Karpas-422 (cell line): ENCODE data around the gene TCFL5. TPM values are rescaled to one million over a fixed set of nuclear protein-coding genes. Genes with fewer than 3 reads are reported as not detected.

ENCODE experiments used
- DNase-seq: peaks from one replicate; pipeline ENCODE4 v3.0.0-alpha.2; 2015
- H2AFZ ChIP-seq: fragments of 200-600 bp; sonication (generic); 2 replicates; pipeline ENCODE4 v1.6.1; 2014; ENCODE audit warnings: antibody characterized with exemption, low read length, mixed read lengths
- H3K27ac ChIP-seq: fragments of 200-600 bp; sonication (generic); 2 replicates; pipeline ENCODE4 v1.5.1; 2014; ENCODE audit warnings: mild to moderate bottlenecking, low read length, moderate library complexity
- H3K27me3 ChIP-seq: fragments of 200-600 bp; sonication (generic); 2 replicates; pipeline ENCODE4 v1.6.1; 2014; ENCODE audit warnings: low read length, mixed read lengths
- H3K36me3 ChIP-seq: fragments of 200-600 bp; sonication (generic); 2 replicates; pipeline ENCODE4 v1.6.1; 2014; ENCODE audit warnings: low read length, mixed read lengths; ENCODE audit not compliant: insufficient read depth
- H3K4me1 ChIP-seq: fragments of 200-600 bp; sonication (generic); 2 replicates; pipeline ENCODE4 v1.6.1; 2014; ENCODE audit warnings: mild to moderate bottlenecking, low read length, mixed read lengths
- H3K4me2 ChIP-seq: fragments of 200-600 bp; sonication (generic); 2 replicates; pipeline ENCODE4 v1.6.1; 2014; ENCODE audit warnings: low read length, low read depth, mild to moderate bottlenecking; ENCODE audit not compliant: poor library complexity, severe bottlenecking
- H3K4me3 ChIP-seq: fragments of 200-600 bp; sonication (generic); 2 replicates; pipeline ENCODE4 v1.5.1; 2014; ENCODE audit warnings: mild to moderate bottlenecking, antibody characterized with exemption, low read length, mixed read lengths
- H3K79me2 ChIP-seq: fragments of 200-600 bp; sonication (generic); 2 replicates; pipeline ENCODE4 v1.6.1; 2014; ENCODE audit warnings: mild to moderate bottlenecking, low read length, mixed read lengths
- H3K9ac ChIP-seq: fragments of 200-600 bp; sonication (generic); 2 replicates; pipeline ENCODE4 v1.6.0; 2014; ENCODE audit warnings: low read length
- H3K9me2 ChIP-seq: fragments of 200-600 bp; sonication (generic), shearing (Covaris generic); replicated peaks from 2 replicates; pipeline ENCODE4 v1.6.0; 2014; ENCODE audit warnings: mild to moderate bottlenecking, low read length, moderate library complexity; ENCODE audit not compliant: insufficient read depth
- H3K9me3 ChIP-seq: fragments of 300-700, 200-600 bp; sonication (generic); 2 replicates; pipeline ENCODE4 v1.6.1; 2014; ENCODE audit warnings: low read length, mixed read lengths
- H4K20me1 ChIP-seq: fragments of 200-600 bp; sonication (generic); 2 replicates; pipeline ENCODE4 v1.6.1; 2014; ENCODE audit warnings: mild to moderate bottlenecking, antibody characterized with exemption, low read length, low read depth; ENCODE audit not compliant: insufficient read depth
- total RNA-seq: library from RNA; depleted of rRNA; stranded (reverse); fragments of >200 nt; shearing (Covaris generic); gene quantifications from 2 replicates; pipeline ENCODE4 v1.2.3, GENCODE V29; 2014; ENCODE audit warnings: low replicate concordance

The TCFL5 gene
- total RNA-seq, 1 experiment from 2014 or later = 11.5 TPM

DNA sequence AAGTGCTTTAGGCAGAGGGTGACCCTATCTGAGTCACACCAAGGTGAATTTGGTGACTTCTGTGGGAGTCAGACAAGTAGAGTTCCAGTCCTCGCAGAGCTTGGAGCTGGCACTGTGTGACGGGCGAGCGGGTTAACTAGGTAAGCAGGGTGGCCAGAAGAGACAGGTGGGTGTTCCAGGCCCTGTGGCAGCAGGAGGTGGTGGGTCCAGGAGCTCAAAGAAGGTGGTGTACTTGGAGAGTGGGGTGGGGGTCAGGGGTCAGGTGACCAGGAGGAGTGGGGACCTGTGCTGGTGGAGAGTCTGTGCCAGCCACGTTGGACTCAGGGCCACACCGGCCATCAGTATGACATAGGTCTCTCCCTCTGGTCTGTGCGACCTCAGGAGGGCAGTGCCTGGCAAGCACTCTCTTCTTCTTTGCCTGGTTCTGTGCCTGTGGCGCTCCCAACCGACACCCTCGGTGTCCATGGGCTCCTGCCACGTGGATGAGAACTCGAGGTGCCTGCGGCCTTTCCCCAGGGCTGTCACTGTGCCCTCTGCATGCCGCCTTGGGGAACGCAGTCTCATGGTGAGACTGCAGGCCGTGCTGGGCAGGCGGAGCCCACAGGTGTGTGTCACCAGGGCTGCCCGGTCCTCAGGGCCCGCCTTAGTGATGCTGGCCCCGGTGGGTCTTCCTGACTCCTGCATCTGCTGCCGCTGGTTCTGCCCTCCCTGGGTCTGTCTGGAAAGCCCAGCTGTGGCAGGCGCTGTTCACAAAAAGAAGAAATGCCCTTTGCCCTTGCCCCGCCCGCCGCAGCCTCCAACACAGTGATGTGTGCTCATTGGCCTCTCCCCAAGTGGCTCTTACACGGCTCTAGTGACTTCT is 63.7 kb downstream of the TCFL5 start:
- 0 out of 2 replicates have a peak, but pooled peaks cover 5% of the 10 kb centered on the region for H3K79me2 ChIP-seq
- no peak overlapping the region for H2AFZ ChIP-seq
- H3K9ac ChIP-seq = peak overlapping the region; percentile 73
- H3K9me2 ChIP-seq = no peaks in the 10 kb centered on the region
- H3K4me2 ChIP-seq = peak overlapping the region; percentile 72
- no peak for DNase-seq
- H3K4me1 ChIP-seq = peaks cover 33% of the 10 kb centered on the region
- no peaks in the 10 kb centered on the region for H3K9me3 ChIP-seq
- no peak overlapping the region for H3K27ac ChIP-seq
- no peaks in the 10 kb centered on the region for H3K27me3 ChIP-seq
- peaks cover 15% of the 10 kb centered on the region for H3K36me3 ChIP-seq
- no peaks in the 10 kb centered on the region for H4K20me1 ChIP-seq
- peak overlapping the region; percentile 65; the same call in 1 of the 2 replicates for H3K4me3 ChIP-seq

DNA sequence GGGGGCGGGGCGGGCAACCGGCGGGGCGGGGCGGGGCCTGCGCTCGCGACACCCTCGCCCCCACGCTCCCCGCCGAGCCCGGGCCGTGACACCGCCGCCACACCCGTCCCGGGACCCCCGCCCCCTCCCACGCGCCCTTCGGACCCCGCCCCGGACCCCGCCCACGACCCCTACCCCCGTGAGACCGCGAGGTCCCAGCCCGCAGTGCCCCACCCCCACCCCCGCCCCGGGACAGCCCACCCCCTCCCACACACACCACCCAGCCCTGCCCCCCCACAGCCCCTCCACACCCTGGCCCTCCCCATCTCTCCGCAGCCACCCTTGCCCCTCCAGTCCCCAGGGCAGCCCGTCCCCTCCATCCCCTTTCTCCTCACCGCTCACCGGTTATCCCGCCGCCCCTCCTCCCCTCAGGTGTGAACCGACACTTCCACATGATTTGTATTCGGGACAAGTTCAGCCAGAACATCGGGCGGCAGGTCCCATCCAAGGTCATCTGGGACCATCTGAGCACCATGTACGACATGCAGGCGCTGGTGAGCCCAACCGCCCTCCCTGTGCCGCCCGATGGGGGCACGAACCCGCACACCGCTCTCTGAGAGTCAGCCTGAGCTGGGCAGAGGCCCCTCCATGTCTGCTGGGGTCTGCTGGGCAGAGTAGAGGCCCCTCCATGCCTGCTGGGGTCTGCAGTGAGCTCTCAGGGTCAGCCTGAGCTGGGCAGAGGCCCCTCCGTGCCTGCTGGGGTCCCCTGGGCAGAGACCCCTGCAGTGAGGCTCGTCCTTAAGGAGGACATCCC is 64.7 kb downstream of the TCFL5 start:
- H3K79me2 ChIP-seq = 0 out of 2 replicates have a peak, but pooled peaks cover 5% of the 10 kb centered on the region
- peak overlapping the region; percentile 72 for H3K4me2 ChIP-seq
- DNase-seq = peak; percentile 45
- peaks cover 33% of the 10 kb centered on the region for H3K4me1 ChIP-seq
- peaks cover 15% of the 10 kb centered on the region for H3K36me3 ChIP-seq
- peak overlapping the region; percentile 69 for H3K4me3 ChIP-seq
- H3K9ac ChIP-seq = peak overlapping the region; percentile 82
- peak overlapping the region; percentile 17; the same call in 1 of the 2 replicates for H3K27ac ChIP-seq
- no peaks in the 10 kb centered on the region for H3K9me3 ChIP-seq
- H3K9me2 ChIP-seq = no peaks in the 10 kb centered on the region
- no peaks in the 10 kb centered on the region for H3K27me3 ChIP-seq
- no peaks in the 10 kb centered on the region for H4K20me1 ChIP-seq
- no peak overlapping the region for H2AFZ ChIP-seq

DNA sequence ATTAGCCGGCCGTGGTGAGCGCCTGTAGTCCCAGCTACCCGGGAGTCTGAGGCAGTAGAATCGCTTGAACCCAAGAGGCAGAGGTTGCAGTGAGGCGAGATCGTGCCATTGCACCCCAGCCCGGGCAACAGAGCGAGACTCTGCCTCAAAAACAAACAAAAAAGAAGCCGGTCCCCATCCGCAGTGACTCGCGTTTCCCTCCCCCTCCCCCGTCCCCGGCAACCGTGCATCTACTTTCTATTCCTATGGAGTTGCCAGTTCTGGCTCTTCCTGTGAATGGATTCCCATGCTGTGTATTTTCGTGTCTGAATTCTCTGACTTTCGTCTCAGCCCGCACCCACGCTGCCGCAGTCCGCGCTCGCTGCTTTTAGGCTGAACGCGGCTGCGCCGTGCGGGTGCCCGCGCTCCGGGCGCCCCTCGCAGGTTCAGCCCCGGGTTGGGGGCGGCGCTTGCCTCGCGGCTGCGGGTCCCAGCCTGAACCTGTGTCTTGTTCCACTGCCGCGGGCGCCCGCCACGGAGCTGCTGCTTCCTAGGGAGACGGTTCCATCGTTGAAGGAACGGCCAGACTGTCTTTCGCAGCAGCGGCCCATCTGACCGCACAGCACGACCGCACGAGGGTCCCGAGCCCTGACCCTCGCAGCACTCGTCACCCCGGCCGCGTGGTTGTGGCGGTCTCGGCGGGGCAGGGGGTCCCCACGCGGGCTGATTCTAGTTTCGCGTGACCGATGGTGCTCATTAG is 66.4 kb downstream of the TCFL5 start:
- Histone ChIP-seq H3K27me3 (no peaks in the 10 kb centered on the region), H3K36me3 (peaks cover 15% of the 10 kb centered on the region), H3K9me3 (no peaks in the 10 kb centered on the region), H3K4me3 (peak overlapping the region; percentile 60), H2AFZ (peak overlapping the region; percentile 89; the same call in 1 of the 2 replicates), H3K9ac (peak overlapping the region; percentile 72), H3K27ac (peak overlapping the region; percentile 80), H3K9me2 (no peaks in the 10 kb centered on the region), H3K4me2 (peak overlapping the region; percentile 72), H4K20me1 (no peaks in the 10 kb centered on the region), H3K4me1 (peaks cover 36% of the 10 kb centered on the region), H3K79me2 (0 out of 2 replicates have a peak, but pooled peaks cover 5% of the 10 kb centered on the region)
- peak; percentile 75 for DNase-seq

DNA sequence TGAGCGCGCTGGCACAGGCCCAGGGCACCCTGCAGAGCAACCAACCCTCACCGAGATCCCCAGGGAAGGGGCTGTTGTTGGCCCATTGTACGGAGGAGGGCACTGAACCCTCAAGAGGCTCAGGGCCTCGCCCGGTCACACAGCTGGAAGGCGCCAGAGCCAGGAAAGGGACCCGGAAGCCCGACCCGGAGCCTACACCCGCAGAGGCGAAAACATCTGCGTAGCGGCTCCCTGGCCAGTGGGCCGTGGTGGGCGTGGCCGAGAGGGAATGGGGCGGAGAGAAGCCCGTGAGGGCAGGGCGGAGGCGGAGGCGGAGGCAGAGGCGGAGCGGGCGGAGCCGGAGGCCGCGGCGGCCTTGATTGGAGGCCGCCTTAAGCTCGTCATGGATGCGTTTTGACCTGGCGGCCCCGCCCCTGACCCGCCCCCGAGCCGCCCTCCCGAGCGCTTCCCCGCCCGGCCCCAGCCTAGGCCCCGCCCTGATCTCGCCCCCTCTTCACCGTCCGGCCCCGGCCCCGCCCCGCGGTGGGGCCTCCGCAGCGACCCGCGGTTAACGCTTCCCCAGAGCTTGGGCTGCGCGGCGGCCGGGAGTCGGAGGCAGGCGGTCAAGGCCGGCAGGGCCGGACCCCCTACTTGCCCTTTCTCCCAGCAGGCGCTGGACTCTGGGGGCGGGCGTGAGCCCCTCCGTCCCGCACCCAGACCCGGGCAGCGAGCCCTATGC is 67.5 kb downstream of the TCFL5 start:
- Histone ChIP-seq H3K9ac (peak overlapping the region; percentile 72), H3K27ac (peak overlapping the region; percentile 25; the same call in 1 of the 2 replicates), H3K27me3 (no peaks in the 10 kb centered on the region), H3K4me3 (peak overlapping the region; percentile 61), H2AFZ (peak overlapping the region; percentile 87), H3K4me2 (peak overlapping the region; percentile 72), H3K79me2 (0 out of 2 replicates have a peak, but pooled peaks cover 5% of the 10 kb centered on the region), H3K36me3 (peaks cover 8% of the 10 kb centered on the region), H4K20me1 (no peaks in the 10 kb centered on the region), H3K9me3 (no peaks in the 10 kb centered on the region), H3K9me2 (no peaks in the 10 kb centered on the region), H3K4me1 (peaks cover 36% of the 10 kb centered on the region)
- peak; percentile 99 for DNase-seq

DNA sequence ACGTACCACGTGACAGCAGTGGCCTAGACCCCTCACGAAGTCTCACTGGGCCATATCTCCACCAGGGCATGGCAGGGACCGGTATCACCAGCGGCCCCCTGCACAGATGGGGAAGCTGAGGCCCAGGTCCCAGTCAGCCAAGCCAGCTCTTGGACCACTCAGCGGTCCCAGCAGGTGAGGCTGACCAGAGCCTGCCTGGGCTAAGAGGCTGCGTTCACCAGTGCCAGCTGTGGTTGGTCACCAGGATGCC is 67.9 kb downstream of the TCFL5 start:
- Histone ChIP-seq H4K20me1 (no peaks in the 10 kb centered on the region), H3K4me1 (peaks cover 36% of the 10 kb centered on the region), H3K9me3 (no peaks in the 10 kb centered on the region), H3K79me2 (0 out of 2 replicates have a peak, but pooled peaks cover 5% of the 10 kb centered on the region), H3K9ac (peak overlapping the region; percentile 64), H3K4me2 (peak overlapping the region; percentile 65), H3K27me3 (no peaks in the 10 kb centered on the region), H2AFZ (peak overlapping the region; percentile 87; the same call in 1 of the 2 replicates), H3K27ac (no peak overlapping the region), H3K9me2 (no peaks in the 10 kb centered on the region), H3K4me3 (peak overlapping the region; percentile 61; the same call in 1 of the 2 replicates), H3K36me3 (peaks cover 3% of the 10 kb centered on the region)
- no peak for DNase-seq

DNA sequence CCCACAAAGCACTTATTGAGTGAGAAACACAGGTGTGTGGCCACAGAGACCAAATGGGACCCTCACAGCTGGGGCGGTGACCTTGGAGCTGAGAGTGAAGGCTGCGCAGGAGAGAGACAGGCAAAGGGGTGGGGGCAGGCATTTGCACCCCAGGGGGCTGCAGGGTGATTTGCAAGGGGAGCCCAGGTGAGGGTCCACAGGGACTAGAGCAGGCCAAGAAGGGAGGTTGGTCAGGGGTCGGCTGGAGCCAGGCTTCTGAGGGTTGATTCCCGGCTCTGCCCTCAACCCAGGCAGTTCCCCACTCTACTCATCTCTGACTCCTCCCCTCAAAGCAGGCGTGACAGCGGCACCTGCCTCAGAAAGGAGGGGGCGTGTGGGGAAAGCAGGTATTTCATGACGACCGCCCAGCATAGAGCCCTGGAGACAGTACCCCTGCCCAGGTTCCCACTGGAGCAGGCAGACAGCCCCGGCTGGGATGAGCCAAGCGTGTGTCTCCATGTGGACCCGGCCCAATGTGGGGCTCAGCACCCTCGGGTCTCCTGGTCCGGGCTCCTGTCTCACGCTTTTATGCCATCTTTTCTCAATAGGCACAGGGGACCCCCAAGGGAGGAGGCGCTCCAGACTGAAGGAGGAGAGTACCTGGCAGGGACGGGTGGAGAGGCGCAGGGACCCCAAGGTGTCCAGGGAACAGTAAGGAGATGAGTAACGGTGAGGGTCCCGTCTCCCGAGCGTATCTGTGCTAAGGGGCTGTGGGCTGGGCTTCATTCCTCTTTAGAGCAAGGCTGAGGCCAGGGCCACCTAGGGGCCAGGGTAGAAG is 68.5 kb downstream of the TCFL5 start:
- peaks cover 36% of the 10 kb centered on the region for H3K4me1 ChIP-seq
- H3K36me3 ChIP-seq = no peaks in the 10 kb centered on the region; the same call in 1 of the 2 replicates
- H3K27me3 ChIP-seq = no peaks in the 10 kb centered on the region
- 0 out of 2 replicates have a peak, but pooled peaks cover 5% of the 10 kb centered on the region for H3K79me2 ChIP-seq
- peak overlapping the region; percentile 64; the same call in 1 of the 2 replicates for H3K9ac ChIP-seq
- H3K27ac ChIP-seq = no peak overlapping the region
- H3K9me3 ChIP-seq = no peaks in the 10 kb centered on the region
- no peak overlapping the region; the same call in 1 of the 2 replicates for H3K4me3 ChIP-seq
- no peaks in the 10 kb centered on the region for H4K20me1 ChIP-seq
- no peak overlapping the region for H2AFZ ChIP-seq
- no peaks in the 10 kb centered on the region for H3K9me2 ChIP-seq
- H3K4me2 ChIP-seq = peak overlapping the region; percentile 65
- peak; percentile 42 for DNase-seq
